Keratinocyte (primary cell): ENCODE results near the gene LMAN2L. TPM values are rescaled to one million over a fixed set of nuclear protein-coding genes. Genes with fewer than 3 reads are reported as not detected.

Experiments used
- DNase-seq: peaks from one replicate; pipeline ENCODE4 v3.0.0-alpha.2; 2011; ENCODE audit warnings: low read depth, missing footprints, low spot score
- FAIRE-seq: peaks from 2 replicates; lab custom pipeline; 2011; peaks lifted over from hg19 to GRCh38; lab: Jason Lieb, UNC
- H2AFZ ChIP-seq: 2 replicates; pipeline ENCODE4 v1.6.0; 2012; ENCODE audit warnings: low read length, control low read depth, inconsistent platforms; ENCODE audit not compliant: control insufficient read depth
- H3K27ac ChIP-seq: 2 replicates; pipeline ENCODE4 v1.5.1; 2011; ENCODE audit warnings: low read length; ENCODE audit not compliant: control insufficient read depth, insufficient read depth
- H3K27me3 ChIP-seq: 3 replicates; pipeline ENCODE4 v1.6.0; 2011; ENCODE audit warnings: low read length; ENCODE audit not compliant: control insufficient read depth, insufficient read depth; ENCODE audit errors: extremely low read depth
- H3K36me3 ChIP-seq, 2 experiments: 2 replicates in 1 of 2; 3 replicates in 1 of 2; pipeline ENCODE4 v1.5.1; 2011; ENCODE audit warnings: low read length in 2 of 2, mild to moderate bottlenecking in 1 of 2; ENCODE audit not compliant: control insufficient read depth in 2 of 2, insufficient read depth in 2 of 2; ENCODE audit errors: extremely low read depth in 1 of 2
- H3K4me1 ChIP-seq: 3 replicates; pipeline ENCODE4 v1.5.1; 2011; ENCODE audit warnings: low read length; ENCODE audit not compliant: control insufficient read depth, insufficient read depth; ENCODE audit errors: extremely low read depth
- H3K4me2 ChIP-seq: 3 replicates; pipeline ENCODE4 v1.6.0; 2011; ENCODE audit warnings: low read depth, low read length; ENCODE audit not compliant: control insufficient read depth, insufficient read depth; ENCODE audit errors: extremely low read depth
- H3K4me3 ChIP-seq, 3 experiments: fragments of 200-600 bp in 1 of 3; sonication (generic) in 1 of 3; 2 replicates in 2 of 3; 3 replicates in 1 of 3; pipeline ENCODE4 v1.5.1; 2011 to 2016; ENCODE audit warnings: low read length in 3 of 3, mild to moderate bottlenecking in 3 of 3, control low read depth in 2 of 3, inconsistent platforms in 1 of 3, low read depth in 1 of 3, mixed read lengths in 1 of 3, mixed run types in 1 of 3, moderate library complexity in 1 of 3; ENCODE audit not compliant: control insufficient read depth in 2 of 3, insufficient read depth in 2 of 3; ENCODE audit errors: extremely low read depth in 1 of 3
- H3K79me2 ChIP-seq: 2 replicates; pipeline ENCODE4 v1.6.0; 2012; ENCODE audit warnings: low read length; ENCODE audit not compliant: control insufficient read depth, insufficient read depth
- H3K9ac ChIP-seq: 3 replicates; pipeline ENCODE4 v1.6.0; 2011; ENCODE audit warnings: low read length; ENCODE audit not compliant: control insufficient read depth, insufficient read depth; ENCODE audit errors: extremely low read depth
- H3K9me1 ChIP-seq: 3 replicates; pipeline ENCODE4 v1.6.0; 2011; ENCODE audit warnings: low read length; ENCODE audit not compliant: control insufficient read depth, insufficient read depth; ENCODE audit errors: extremely low read depth
- H3K9me3 ChIP-seq: 2 replicates; pipeline ENCODE4 v1.5.1; 2012; ENCODE audit warnings: low read depth, low read length; ENCODE audit not compliant: control insufficient read depth
- H4K20me1 ChIP-seq: 3 replicates; pipeline ENCODE4 v1.6.0; 2011; ENCODE audit warnings: low read length; ENCODE audit not compliant: control insufficient read depth, insufficient read depth; ENCODE audit errors: extremely low read depth
- CTCF ChIP-seq, 3 experiments: IDR thresholded peaks in 1 of 3; conservative IDR thresholded peaks in 1 of 3; optimal IDR thresholded peaks in 1 of 3; 2 replicates in 2 of 3; 3 replicates in 1 of 3; pipeline versions ENCODE3 to v1.5.1; 2011; ENCODE audit warnings: low read length in 3 of 3, mild to moderate bottlenecking in 3 of 3, moderate library complexity in 2 of 3, control low read depth in 1 of 3, inconsistent platforms in 1 of 3; ENCODE audit not compliant: insufficient read depth in 2 of 3; ENCODE audit errors: extremely low read depth in 1 of 3
- EZH2 ChIP-seq: IDR thresholded peaks from one replicate; pipeline ENCODE4 v1.6.1; 2012; ENCODE audit warnings: inconsistent platforms, mild to moderate bottlenecking, low read length, moderate library complexity
- dilution Hi-C: fragments of 300-500 bp; cut with MboI; formaldehyde crosslinking; loops from one replicate; pipeline ENCODE4 v1.7.0; 2020; ENCODE audit warnings: low sequenced_read_pairs; ENCODE audit not compliant: extremely low pct_ligation_motif_present
- polyA plus RNA-seq, 5 experiments: library from polyadenylated mRNA; depleted of rRNA in 3 of 5; stranded (reverse) in 3 of 5; stranded (forward) in 1 of 5; unstranded in 1 of 5; fragments of >200 nt; gene quantifications; 1 replicate in 1 of 5; 2 replicates in 3 of 5; 3 replicates in 1 of 5; pipeline versions ENCODE4 v1.2.1 to v1.2.3, GENCODE V29; 2011 to 2012; ENCODE audit warnings: missing spikeins in 2 of 5, low read depth in 1 of 5, low replicate concordance in 1 of 5

The LMAN2L gene
- polyA plus RNA-seq, 1 donor (not counting 4 experiments of a cell fraction or from before 2014, with no cell fraction given) = 20.7 TPM

GRCh38 chr2:96665083-96665569 is 74.7 kb downstream of the LMAN2L start:
- Histone ChIP-seq H2AFZ (peak overlapping the region; percentile 65), H3K4me2 (no peak overlapping the region), H3K36me3 (no peaks in the 10 kb centered on the region), H4K20me1 (no peaks in the 10 kb centered on the region), H3K9ac (no peak overlapping the region), H3K27ac (no peak overlapping the region), H3K27me3 (no peaks in the 10 kb centered on the region), H3K4me3 (no peak overlapping the region), H3K4me1 (peaks cover 7% of the 10 kb centered on the region), H3K9me3 (peaks cover 4% of the 10 kb centered on the region), H3K9me1 (no peaks in the 10 kb centered on the region), H3K79me2 (no peaks in the 10 kb centered on the region)
- peak; percentile 73 for FAIRE-seq
- dilution Hi-C loops = no loop called here
- peak; percentile 13 for DNase-seq
- TF ChIP-seq CTCF (optimal IDR thresholded peaks at IDR 0.05 in 1 of 3, IDR thresholded peaks at IDR 0.05 in 1 of 3, conservative IDR thresholded peaks at IDR 0.05 in 1 of 3; ENCODE audit: extremely low read depth in 1 of 3, insufficient read depth in 2 of 3, low read length in 3 of 3) = no peak

GRCh38 chr2:96664366-96664925 is 75.4 kb downstream of the LMAN2L start:
- H3K27ac ChIP-seq = no peak overlapping the region
- DNase-seq = no peak
- no peak overlapping the region for H3K9ac ChIP-seq

More at GRCh38 chr2:96664366-96664925, 75.4 kb downstream of the LMAN2L start:
- Histone ChIP-seq H4K20me1 (no peaks in the 10 kb centered on the region), H2AFZ (no peak overlapping the region), H3K4me3 (no peak overlapping the region), H3K27me3 (no peaks in the 10 kb centered on the region), H3K4me1 (peaks cover 7% of the 10 kb centered on the region), H3K36me3 (no peaks in the 10 kb centered on the region), H3K9me3 (peaks cover 4% of the 10 kb centered on the region), H3K9me1 (no peaks in the 10 kb centered on the region), H3K79me2 (no peaks in the 10 kb centered on the region), H3K4me2 (no peak overlapping the region)
- no peak for FAIRE-seq
- dilution Hi-C loops = no loop called here
- TF ChIP-seq CTCF (optimal IDR thresholded peaks at IDR 0.05 in 1 of 3, IDR thresholded peaks at IDR 0.05 in 1 of 3, conservative IDR thresholded peaks at IDR 0.05 in 1 of 3; ENCODE audit: extremely low read depth in 1 of 3, insufficient read depth in 2 of 3, low read length in 3 of 3) = no peak
- no peak for TF ChIP-seq EZH2
